K562 (cell line): ENCODE measurements around the gene FKBP2. TPM values are rescaled to one million over a fixed set of nuclear protein-coding genes. Genes with fewer than 3 reads are reported as not detected.

ENCODE experiments used
- ATAC-seq: fragments of 200-7000 bp; cut with Tn5 transposase; 3 replicates; pipeline ENCODE4 v1.9.1; 2020; ENCODE audit warnings: moderate library complexity
- BruUV-seq: library from RNA; stranded (reverse); fragments of 400-500 nt; replicated peaks from 2 replicates; lab custom pipeline; 2021; lab: Mats Ljungman, UMichigan
- CTCF ChIA-PET: fragments of 300-600 bp; formaldehyde crosslinking; extraction: SDS; loops from one replicate; lab custom pipeline; 2021; ENCODE audit warnings: low intra/inter-chr PET ratio; lab: Yijun Ruan, JAX
- POLR2A ChIA-PET: fragments of 300-600, 350-650 bp; sonication (Branson Sonifier 250); formaldehyde crosslinking; extraction: SDS; loops from one replicate; lab custom pipeline; 2021; ENCODE audit warnings: antibody characterized with exemption, inconsistent platforms; lab: Yijun Ruan, JAX
- DNase-seq, 4 experiments: peaks; one replicate each; pipeline versions ENCODE4 v3.0.0 to v3.0.0-alpha.2; 2011 to 2018; ENCODE audit warnings: low spot score in 3 of 4, mixed read lengths in 3 of 4; ENCODE audit errors: extremely low read depth in 1 of 4
- FAIRE-seq: peaks from 2 replicates; lab custom pipeline; 2011; peaks lifted over from hg19 to GRCh38; lab: Jason Lieb, UNC
- H2AFZ ChIP-seq: 2 replicates; pipeline ENCODE4 v1.6.0; 2011; ENCODE audit warnings: low read depth, low read length, control low read depth, inconsistent platforms
- H3K27ac ChIP-seq: fragments of 200-600 bp; 3 replicates; pipeline ENCODE4 v1.8.0; 2011; ENCODE audit warnings: low read depth, mild to moderate bottlenecking, control low read depth, inconsistent platforms, low read length, moderate library complexity, mixed read lengths; ENCODE audit errors: extremely low read depth
- H3K27me3 ChIP-seq, 2 experiments: fragments of 300-600 bp in 1 of 2; 2 replicates in 1 of 2; 3 replicates in 1 of 2; pipeline versions ENCODE4 v1.6.0 to v1.8.0; 2011; ENCODE audit warnings: inconsistent platforms in 2 of 2, low read length in 2 of 2, mild to moderate bottlenecking in 1 of 2, mixed read lengths in 1 of 2, moderate library complexity in 1 of 2; ENCODE audit not compliant: control insufficient read depth in 2 of 2, insufficient read depth in 2 of 2
- H3K36me3 ChIP-seq: fragments of 300-600 bp; 3 replicates; pipeline ENCODE4 v1.8.0; 2011; ENCODE audit warnings: mild to moderate bottlenecking, low read length, inconsistent platforms; ENCODE audit not compliant: control insufficient read depth, insufficient read depth
- H3K4me1 ChIP-seq, 2 experiments: fragments of 200-600 bp in 1 of 2; replicated peaks in 1 of 2; 2 replicates in 1 of 2; 3 replicates in 1 of 2; pipeline versions ENCODE4 v1.5.1 to v1.8.0; 2011; ENCODE audit warnings: inconsistent platforms in 2 of 2, low read length in 2 of 2, mild to moderate bottlenecking in 1 of 2, mixed read lengths in 1 of 2, moderate library complexity in 1 of 2; ENCODE audit not compliant: control insufficient read depth in 2 of 2, insufficient read depth in 2 of 2
- H3K4me2 ChIP-seq: 2 replicates; pipeline ENCODE4 v1.6.1; 2011; ENCODE audit warnings: low read length, control low read depth, inconsistent platforms, mixed read lengths; ENCODE audit not compliant: insufficient read depth
- H3K4me3 ChIP-seq: fragments of 200-600 bp; sonication (generic), shearing (Covaris generic); 2 replicates; pipeline ENCODE4 v1.5.1; 2016; ENCODE audit warnings: control low read depth, inconsistent platforms
- H3K79me2 ChIP-seq: fragments of 200-600 bp; 3 replicates; pipeline ENCODE4 v1.8.0; 2011; ENCODE audit warnings: low read length, inconsistent platforms; ENCODE audit not compliant: control insufficient read depth, insufficient read depth
- H3K9ac ChIP-seq, 2 experiments: 2 replicates each; pipeline versions ENCODE4 v1.6.0 to v1.6.1; 2011; ENCODE audit warnings: low read depth in 2 of 2, low read length in 2 of 2, control low read depth in 1 of 2, inconsistent platforms in 1 of 2, mild to moderate bottlenecking in 1 of 2, mixed read lengths in 1 of 2; ENCODE audit not compliant: insufficient read depth in 1 of 2
- H3K9me1 ChIP-seq: one replicate; pipeline ENCODE4 v1.6.0; 2011; ENCODE audit warnings: inconsistent platforms, mild to moderate bottlenecking, low read length, moderate library complexity; ENCODE audit not compliant: control insufficient read depth, insufficient read depth
- H3K9me3 ChIP-seq: replicated peaks from 2 replicates; pipeline ENCODE4 v1.5.1; 2011; ENCODE audit warnings: low read depth, low read length, inconsistent platforms; ENCODE audit not compliant: control insufficient read depth, insufficient read depth
- H4K20me1 ChIP-seq: replicated peaks from 2 replicates; pipeline ENCODE4 v1.6.1; 2011; ENCODE audit warnings: low read length, inconsistent platforms, mixed read lengths; ENCODE audit not compliant: control insufficient read depth, insufficient read depth
- E2F3 ChIP-seq: fragments of 250-450 bp; sonication (Bioruptor Pico); IDR thresholded peaks from 2 replicates; pipeline ENCODE4 v1.4.0; 2020; ENCODE audit warnings: mild to moderate bottlenecking
- EWSR1 ChIP-seq: fragments of 450-650 bp; IDR thresholded peaks from 2 replicates; pipeline ENCODE4 v1.6.1; 2018; ENCODE audit warnings: borderline replicate concordance, mild to moderate bottlenecking, low read depth, moderate library complexity; ENCODE audit not compliant: partially characterized antibody
- NUFIP1 ChIP-seq: fragments of 450-650 bp; IDR thresholded peaks from 2 replicates; pipeline ENCODE4 v1.6.1; 2018; ENCODE audit not compliant: partially characterized antibody
- RBM25 ChIP-seq: fragments of 200-400 bp; formaldehyde crosslinking; IDR thresholded peaks from 2 replicates; pipeline ENCODE4 v1.6.1; 2018; ENCODE audit warnings: low read length, low read depth, moderate library complexity; ENCODE audit not compliant: severe bottlenecking
- TAF7 ChIP-seq: fragments of 450-650 bp; IDR thresholded peaks from 2 replicates; pipeline ENCODE4 v1.6.1; 2016; ENCODE audit warnings: missing genetic modification characterization, missing compliant biosample characterization
- TAF9B ChIP-seq: fragments of 450-650 bp; IDR thresholded peaks from 2 replicates; pipeline ENCODE4 v1.6.1; 2018; ENCODE audit warnings: mild to moderate bottlenecking; ENCODE audit not compliant: partially characterized antibody
- WGBS: fragments of 100-300 bp; shearing (Covaris generic); methylation state at CpG from one replicate; pipeline ENCODE4 v1.1.6; 2016; ENCODE audit warnings: low coverage, mixed read lengths; ENCODE audit not compliant: insufficient coverage; ENCODE audit errors: missing lambda C conversion rate; 5-methylcytosine and 5-hydroxymethylcytosine counted together
- in situ Hi-C: fragments of 300-500 bp; cut with MboI; formaldehyde crosslinking; loops from 4 replicates; pipeline ENCODE4 v1.15.0; 2018; ENCODE audit warnings: inconsistent platforms, mixed read lengths
- intact Hi-C: fragments of 100-400 bp; cut with micrococcal nuclease; formaldehyde crosslinking; loops from 2 replicates; pipeline ENCODE4 v1.14.2; 2022
- polyA plus RNA-seq, 8 experiments: library from polyadenylated mRNA; depleted of rRNA in 4 of 8; stranded (reverse) in 5 of 8; unstranded in 3 of 8; fragments of >200 nt; fragmentation: Nextera tagmentation in 2 of 8; fragmentation: Illumina TruSeq in 1 of 8; extraction: Ambion mirVana in 2 of 8; extraction: Trizol in 1 of 8; gene quantifications; 2 replicates each; pipeline versions ENCODE4 v1.2.1 to v1.2.3, GENCODE V29; 2011 to 2014; ENCODE audit warnings: inconsistent platforms in 1 of 8, missing spikeins in 1 of 8
- total RNA-seq, 7 experiments: library from RNA; depleted of rRNA in 6 of 7; stranded (reverse); fragments of >200 nt in 6 of 7; fragmentation: Illumina TruSeq in 2 of 7; extraction: Trizol in 2 of 7; gene quantifications; 2 replicates each; pipeline versions ENCODE4 v1.2.1 to v1.2.3, GENCODE V29; 2011 to 2021; ENCODE audit warnings: low replicate concordance in 1 of 7
- TF ChIP-seq, protein P1 (sequence below): fragments of 450-650 bp; formaldehyde crosslinking; IDR thresholded peaks from 2 replicates; pipeline ENCODE4 v1.4.0; 2020; ENCODE audit warnings: mild to moderate bottlenecking, moderate library complexity

FKBP2 gene
- total and polyA plus RNA-seq, 9 of the 15 experiments (the other 6 are each of a cell fraction or from before 2014, with no cell fraction given), result 3.5 to 151 (median 58.1) TPM

DNA sequence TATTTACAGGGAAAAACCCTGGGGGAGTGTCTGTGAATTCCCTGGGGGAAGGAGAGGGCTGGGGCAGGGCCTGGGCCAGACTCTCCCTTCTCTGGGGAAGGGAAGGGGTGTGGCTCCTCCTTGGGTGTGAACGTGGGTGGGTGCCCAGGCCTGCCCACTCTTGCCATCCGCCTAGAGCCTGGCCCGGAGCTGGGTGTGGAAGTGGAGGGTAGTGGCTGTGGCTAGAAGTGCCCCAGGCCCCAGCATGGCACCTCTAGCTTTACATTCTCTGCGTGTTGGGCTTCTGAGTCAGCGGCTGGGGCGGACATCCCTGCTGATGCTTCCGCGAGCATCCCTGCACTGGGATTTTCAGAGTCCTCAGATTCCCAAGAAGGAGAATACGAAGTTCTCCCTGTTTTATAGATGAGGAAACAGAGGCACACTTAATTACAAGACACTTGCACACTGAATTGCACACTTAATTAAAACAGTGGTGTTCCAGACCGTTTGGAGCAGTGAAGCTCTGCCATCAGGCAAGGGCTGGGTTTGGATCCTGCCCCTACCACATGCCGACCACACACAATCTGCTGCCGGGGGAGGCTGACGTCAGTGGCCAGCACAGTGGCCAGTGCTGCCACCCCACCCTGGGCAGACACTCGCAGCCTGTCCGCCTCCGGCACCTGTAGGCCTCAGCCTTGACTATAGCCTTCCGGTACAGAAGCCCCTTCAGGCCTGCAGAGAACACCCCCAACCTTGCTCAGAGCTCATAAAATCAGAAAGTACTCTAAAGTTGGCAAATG lies 35.9 kb downstream of the FKBP2 start:
- WGBS, result 86% methylated on average over 17 of the region's 17 CpGs
- H3K4me2 ChIP-seq, result no peak overlapping the region
- H3K9me3 ChIP-seq, result no peaks in the 10 kb centered on the region
- in situ Hi-C loops, result no loop called here
- DNase-seq (no peak), FAIRE-seq (no peak), ATAC-seq (no peak)
- CTCF ChIA-PET, result interaction anchor here (0.5 kb wide), 1 partner anchor 78 kb away, joined by 3 read pairs; no protein-coding TSS in a partner anchor
- no peaks in the 10 kb centered on the region for H3K9me1 ChIP-seq
- no peaks in the 10 kb centered on the region for H3K27me3 ChIP-seq
- H3K9ac ChIP-seq, result peak overlapping the region in 1 of 2 experiments; percentile 78; a peak in 2 of 4 replicates
- no peak overlapping the region for H2AFZ ChIP-seq
- no TSS peak for BruUV-seq
- H3K79me2 ChIP-seq, result peaks cover 27% of the 10 kb centered on the region
- H3K27ac ChIP-seq, result no peak overlapping the region
- TF ChIP-seq E2F3, result no peak
- TF ChIP-seq EWSR1, result no peak
- no peak for TF ChIP-seq TAF7
- TF ChIP-seq RBM25, result no peak
- TF ChIP-seq TAF9B, result no peak
- TF ChIP-seq NUFIP1, result no peak
- TF ChIP-seq, protein P1, sequence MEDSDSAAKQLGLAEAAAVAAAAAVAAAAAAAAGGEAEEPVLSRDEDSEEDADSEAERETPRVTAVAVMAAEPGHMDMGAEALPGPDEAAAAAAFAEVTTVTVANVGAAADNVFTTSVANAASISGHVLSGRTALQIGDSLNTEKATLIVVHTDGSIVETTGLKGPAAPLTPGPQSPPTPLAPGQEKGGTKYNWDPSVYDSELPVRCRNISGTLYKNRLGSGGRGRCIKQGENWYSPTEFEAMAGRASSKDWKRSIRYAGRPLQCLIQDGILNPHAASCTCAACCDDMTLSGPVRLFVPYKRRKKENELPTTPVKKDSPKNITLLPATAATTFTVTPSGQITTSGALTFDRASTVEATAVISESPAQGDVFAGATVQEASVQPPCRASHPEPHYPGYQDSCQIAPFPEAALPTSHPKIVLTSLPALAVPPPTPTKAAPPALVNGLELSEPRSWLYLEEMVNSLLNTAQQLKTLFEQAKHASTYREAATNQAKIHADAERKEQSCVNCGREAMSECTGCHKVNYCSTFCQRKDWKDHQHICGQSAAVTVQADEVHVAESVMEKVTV (CRISPR knock-in tag), result no peak
- TF ChIP-seq, all 486 proteins: peak for 0
- Histone ChIP-seq H3K36me3 (peaks cover 31% of the 10 kb centered on the region; the same call in 2 of the 3 replicates), H4K20me1 (no peaks in the 10 kb centered on the region), H3K4me3 (no peak overlapping the region), H3K4me1 (peaks cover 15 to 37% of the 10 kb centered on the region in 2 experiments)
- POLR2A ChIA-PET, result interaction anchor here (0.6 to 1.0 kb wide), 3 partner anchors 9 to 600 kb away, joined by 3 read pairs; no protein-coding TSS in a partner anchor
- intact Hi-C loops, result no loop called here
